Ishikawa (cell line): ENCODE results near the gene YARS1.
A peak's percentile ranks its signal among the peaks of the same experiment; 100 is the strongest.

Experiments
- CEBPB ChIP-seq: IDR thresholded peaks from 2 replicates; pipeline ENCODE4 v1.6.1; 2012
- CREB1 ChIP-seq: IDR thresholded peaks from 2 replicates; pipeline ENCODE4 v1.6.1; 2012; ENCODE audit warnings: low read depth
- EGR1 ChIP-seq: IDR thresholded peaks from 2 replicates; pipeline ENCODE4 v1.6.1; 2012
- EP300 ChIP-seq: IDR thresholded peaks from 2 replicates; pipeline ENCODE4 v1.6.1; 2012; ENCODE audit warnings: borderline replicate concordance
- FOXM1 ChIP-seq: IDR thresholded peaks from 2 replicates; pipeline ENCODE4 v1.6.1; 2012; ENCODE audit warnings: low read depth, borderline replicate concordance
- NFIC ChIP-seq: IDR thresholded peaks from 2 replicates; pipeline ENCODE4 v1.6.1; 2012
- RAD21 ChIP-seq: IDR thresholded peaks from 2 replicates; pipeline ENCODE4 v1.6.1; 2012; ENCODE audit warnings: low read depth
- REST ChIP-seq: IDR thresholded peaks from 2 replicates; pipeline ENCODE4 v1.6.1; 2012; ENCODE audit warnings: low read depth, mild to moderate bottlenecking
- TAF1 ChIP-seq: IDR thresholded peaks from 2 replicates; pipeline ENCODE4 v1.6.1; 2012; ENCODE audit warnings: low read depth, mild to moderate bottlenecking
- TCF12 ChIP-seq: IDR thresholded peaks from 2 replicates; pipeline ENCODE4 v1.6.1; 2012; ENCODE audit warnings: low read depth
- TEAD4 ChIP-seq: IDR thresholded peaks from 2 replicates; pipeline ENCODE4 v1.6.1; 2012
- YY1 ChIP-seq: IDR thresholded peaks from 2 replicates; pipeline ENCODE4 v1.6.1; 2012; ENCODE audit warnings: low read depth
- ZBTB7A ChIP-seq: IDR thresholded peaks from 2 replicates; pipeline ENCODE4 v1.6.1; 2012; ENCODE audit warnings: low read depth
- TF ChIP-seq, protein P1 (sequence below): IDR thresholded peaks from 2 replicates; pipeline ENCODE4 v1.6.1; 2012
- TF ChIP-seq, protein P2 (sequence below): IDR thresholded peaks from 2 replicates; pipeline ENCODE4 v1.6.1; 2012

Gene YARS1

DNA sequence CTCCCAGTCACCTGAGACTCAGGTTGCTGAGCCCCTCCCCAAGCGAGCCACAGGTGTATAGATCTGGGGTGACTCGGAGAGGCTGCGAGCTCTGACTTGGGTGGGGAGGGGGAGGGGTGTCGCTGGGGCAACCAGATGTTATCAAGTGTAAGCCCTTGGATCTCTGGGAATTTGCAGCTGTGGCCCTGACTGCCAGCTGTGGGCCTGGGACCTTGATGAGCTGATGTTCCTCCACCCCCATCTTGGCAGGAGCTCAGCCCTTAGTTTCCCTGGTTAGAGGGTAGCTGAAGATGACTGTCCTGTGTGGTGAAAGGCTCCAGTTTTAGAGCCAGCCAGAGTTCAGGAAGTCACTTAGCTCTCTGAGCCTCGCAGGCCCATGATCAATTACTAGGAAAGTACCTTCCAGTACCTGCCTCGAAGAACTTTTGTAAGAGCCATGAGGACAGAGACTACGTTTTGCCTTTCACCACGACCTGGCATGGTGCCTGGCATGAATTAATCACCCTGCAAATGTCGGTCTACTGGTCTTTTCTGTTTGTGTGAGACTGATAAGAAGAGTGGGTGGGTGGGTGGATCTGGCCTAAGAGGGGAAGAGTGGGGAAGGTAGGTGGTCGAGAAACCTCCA, 55.8 kb downstream of the YARS1 start:
- TF ChIP-seq ZBTB7A (no peak), REST (no peak), FOXM1 (no peak), EP300 (peak; percentile 31; the same call in 1 of the 2 replicates), TCF12 (peak; percentile 12; the same call in 1 of the 2 replicates), YY1 (no peak), NFIC (peak; percentile 82), EGR1 (peak; percentile 63; the same call in 1 of the 2 replicates)
- TF ChIP-seq, protein P1, sequence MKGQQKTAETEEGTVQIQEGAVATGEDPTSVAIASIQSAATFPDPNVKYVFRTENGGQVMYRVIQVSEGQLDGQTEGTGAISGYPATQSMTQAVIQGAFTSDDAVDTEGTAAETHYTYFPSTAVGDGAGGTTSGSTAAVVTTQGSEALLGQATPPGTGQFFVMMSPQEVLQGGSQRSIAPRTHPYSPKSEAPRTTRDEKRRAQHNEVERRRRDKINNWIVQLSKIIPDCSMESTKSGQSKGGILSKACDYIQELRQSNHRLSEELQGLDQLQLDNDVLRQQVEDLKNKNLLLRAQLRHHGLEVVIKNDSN, result no peak
- TF ChIP-seq, protein P2, sequence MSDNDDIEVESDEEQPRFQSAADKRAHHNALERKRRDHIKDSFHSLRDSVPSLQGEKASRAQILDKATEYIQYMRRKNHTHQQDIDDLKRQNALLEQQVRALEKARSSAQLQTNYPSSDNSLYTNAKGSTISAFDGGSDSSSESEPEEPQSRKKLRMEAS, result peak; percentile 79

GRCh38 chr1:32759997-32760623, 57.0 kb downstream of the YARS1 start:
- TF ChIP-seq EP300, result peak; percentile 94
- no peak for TF ChIP-seq REST
- TF ChIP-seq, protein P1, result peak; percentile 47
- peak; percentile 84 for TF ChIP-seq NFIC
- peak; percentile 98 for TF ChIP-seq TEAD4
- TF ChIP-seq EGR1, result peak; percentile 94
- peak; percentile 71; the same call in 1 of the 2 replicates for TF ChIP-seq FOXM1
- TF ChIP-seq TAF1, result peak; percentile 14; the same call in 1 of the 2 replicates
- peak; percentile 70; the same call in 1 of the 2 replicates for TF ChIP-seq YY1
- TF ChIP-seq RAD21, result peak; percentile 36; the same call in 1 of the 2 replicates
- peak; percentile 98 for TF ChIP-seq TCF12
- TF ChIP-seq, protein P2, result peak; percentile 72
- TF ChIP-seq CREB1, result no peak; the same call in 1 of the 2 replicates
- TF ChIP-seq CEBPB, result peak; percentile 27; the same call in 1 of the 2 replicates
- no peak; the same call in 1 of the 2 replicates for TF ChIP-seq ZBTB7A

DNA sequence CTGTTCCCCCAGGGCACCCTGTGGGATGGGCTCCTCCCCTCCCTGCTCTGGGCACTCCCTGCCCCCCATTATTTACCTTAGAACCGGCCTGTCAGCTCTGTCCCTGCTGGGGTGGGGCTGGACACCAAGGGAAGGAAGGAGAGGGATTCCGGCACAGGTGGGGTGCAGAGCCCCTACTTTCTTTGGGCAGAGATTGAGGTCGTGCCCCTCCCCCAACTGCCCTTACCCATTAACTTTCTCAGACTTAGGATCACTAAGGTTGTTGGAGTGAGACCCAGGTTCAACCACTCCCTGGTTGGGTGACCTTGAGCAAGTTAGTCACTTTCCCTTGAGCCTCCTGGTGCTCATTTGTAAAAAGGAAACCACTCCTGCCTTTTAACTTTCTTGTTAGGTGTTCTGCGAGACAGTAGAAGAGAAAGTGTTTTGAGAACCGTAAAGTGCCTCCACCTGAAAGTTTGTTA, 57.6 kb downstream of the YARS1 start:
- TF ChIP-seq, protein P2, result no peak; the same call in 1 of the 2 replicates
- TF ChIP-seq TCF12 (peak; percentile 77; the same call in 1 of the 2 replicates), CREB1 (no peak; the same call in 1 of the 2 replicates), FOXM1 (peak; percentile 62; the same call in 1 of the 2 replicates), EP300 (peak; percentile 73; the same call in 1 of the 2 replicates), EGR1 (no peak), REST (no peak), TAF1 (no peak), NFIC (peak; percentile 18; the same call in 1 of the 2 replicates), YY1 (no peak), ZBTB7A (peak; percentile 48), TEAD4 (peak; percentile 54), RAD21 (peak; percentile 8; the same call in 1 of the 2 replicates), CEBPB (no peak)
- TF ChIP-seq, protein P1, result no peak
